GM23338 (cell line): ENCODE results near the gene CRACR2B.

Experiments used
- CREB1 ChIP-seq: fragments of 250-450 bp; sonication (Bioruptor Pico); IDR thresholded peaks from 2 replicates; pipeline ENCODE4 v1.5.0; 2020; ENCODE audit warnings: low read depth, mild to moderate bottlenecking, moderate library complexity
- CTCF ChIP-seq, 2 experiments: fragments of 200-600 bp in 1 of 2; sonication (generic) in 1 of 2; conservative IDR thresholded peaks; 2 replicates each; pipeline versions ENCODE4 v1.5.1 to v1.6.1; 2016 to 2017; ENCODE audit warnings: antibody characterized with exemption in 2 of 2, low read depth in 2 of 2, mild to moderate bottlenecking in 2 of 2, moderate library complexity in 1 of 2
- EZH2 ChIP-seq: fragments of 200-600 bp; sonication (generic); IDR thresholded peaks from one replicate; pipeline ENCODE4 v1.8.0; 2017; ENCODE audit warnings: antibody characterized with exemption, mild to moderate bottlenecking, low read depth; ENCODE audit not compliant: unreplicated experiment
- EZH2phosphoT487 ChIP-seq: fragments of 200-600 bp; sonication (generic); IDR thresholded peaks from one replicate; pipeline ENCODE4 v1.8.1; 2018; ENCODE audit warnings: antibody characterized with exemption; ENCODE audit not compliant: unreplicated experiment
- JUNB ChIP-seq: IDR thresholded peaks from one replicate; pipeline ENCODE4 v1.6.1; 2016; ENCODE audit warnings: antibody characterized with exemption; ENCODE audit not compliant: unreplicated experiment
- NANOG ChIP-seq: IDR thresholded peaks from 2 replicates; pipeline ENCODE4 v1.6.1; 2016; ENCODE audit warnings: antibody characterized with exemption, borderline replicate concordance
- POLR2AphosphoS5 ChIP-seq: IDR thresholded peaks from 2 replicates; pipeline ENCODE4 v1.6.1; 2016; ENCODE audit warnings: antibody characterized with exemption, low read depth
- REST ChIP-seq: IDR thresholded peaks from one replicate; pipeline ENCODE4 v1.6.1; 2018; ENCODE audit warnings: antibody characterized with exemption; ENCODE audit not compliant: unreplicated experiment
- ZNF331 ChIP-seq: fragments of 250-450 bp; sonication (Bioruptor Pico); IDR thresholded peaks from 2 replicates; pipeline ENCODE4 v1.5.0; 2020; ENCODE audit warnings: low read depth, mild to moderate bottlenecking, moderate library complexity
- ZNF462 ChIP-seq: fragments of 250-450 bp; sonication (Bioruptor Pico); IDR thresholded peaks from 2 replicates; pipeline ENCODE4 v1.5.0; 2020; ENCODE audit warnings: mild to moderate bottlenecking, moderate library complexity

GRCh38 chr11:880447-880846 lies 52.7 kb downstream of the CRACR2B start:
- TF ChIP-seq CTCF (conservative IDR thresholded peaks at IDR 0.05; ENCODE audit: low read depth in 2 of 2) (peak; percentile 17 to 43; a peak in 3 of 4 replicates), POLR2AphosphoS5 (no peak), ZNF331 (no peak), CREB1 (no peak), EZH2 (no peak), NANOG (no peak), EZH2phosphoT487 (no peak), ZNF462 (CRISPR knock-in tag) (no peak), REST (no peak), JUNB (no peak)
